Measurements from ENCODE around the gene TOM1L2.

TOM1L2 gene

GRCh38 chr17:17892731-17893130 lies 79.5 kb downstream of the TOM1L2 start:
- DNase-seq, result no peak

- DNase-seq, result peak; percentile 79
Observed at GRCh38 chr17:17892009-17892408, 80.2 kb downstream of the TOM1L2 start.

- peak; percentile 52 for DNase-seq
Observed at GRCh38 chr17:17890773-17891759, 81.1 kb downstream of the TOM1L2 start.

DNA sequence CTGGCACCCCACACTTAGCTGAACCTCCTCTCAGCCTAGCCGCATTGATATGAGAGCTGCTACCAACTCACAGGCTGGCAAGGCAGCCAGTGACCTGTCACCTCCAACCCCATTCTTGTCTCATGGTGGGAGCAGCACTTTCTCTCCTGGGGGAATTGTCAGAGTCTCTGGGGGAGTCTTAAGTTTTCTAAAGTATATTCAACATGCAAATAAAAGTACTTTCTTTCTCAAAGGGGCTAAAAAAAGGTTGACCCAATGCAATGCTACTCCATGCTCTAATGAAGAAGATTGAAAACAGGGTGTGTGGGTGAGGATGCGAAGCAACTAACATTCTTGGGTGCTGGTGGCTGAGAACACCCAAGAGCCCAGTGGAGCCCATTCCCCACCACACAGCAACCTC lies 82.3 kb downstream of the TOM1L2 start:
- no peak for DNase-seq

DNA sequence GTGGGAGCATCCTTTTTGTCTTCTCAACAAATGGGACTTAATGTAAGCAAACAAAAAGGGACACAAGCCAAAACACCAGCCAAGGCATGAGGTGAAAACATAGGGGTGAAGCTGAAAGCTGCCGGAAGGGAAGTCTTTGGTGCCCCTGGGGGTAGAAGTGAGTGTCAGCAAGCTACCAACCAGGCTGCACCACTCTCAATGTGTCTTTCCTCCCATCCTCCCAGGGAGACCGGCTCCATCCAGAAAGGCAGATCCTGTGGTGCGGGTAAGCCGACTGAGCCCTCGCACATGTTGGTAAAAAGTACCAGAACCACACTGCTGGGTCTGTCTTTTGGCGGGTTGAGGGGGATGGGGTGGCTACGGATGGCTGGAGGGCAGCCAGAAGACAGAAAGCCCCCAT lies 83.4 kb downstream of the TOM1L2 start:
- DNase-seq, result no peak

GRCh38 chr17:17888371-17888770 lies 83.8 kb downstream of the TOM1L2 start:
- DNase-seq, result no peak

- DNase-seq, result no peak
Observed at GRCh38 chr17:17887752-17888304, 84.4 kb downstream of the TOM1L2 start.

GRCh38 chr17:17886726-17887125 lies 85.5 kb downstream of the TOM1L2 start:
- no peak for DNase-seq

DNA sequence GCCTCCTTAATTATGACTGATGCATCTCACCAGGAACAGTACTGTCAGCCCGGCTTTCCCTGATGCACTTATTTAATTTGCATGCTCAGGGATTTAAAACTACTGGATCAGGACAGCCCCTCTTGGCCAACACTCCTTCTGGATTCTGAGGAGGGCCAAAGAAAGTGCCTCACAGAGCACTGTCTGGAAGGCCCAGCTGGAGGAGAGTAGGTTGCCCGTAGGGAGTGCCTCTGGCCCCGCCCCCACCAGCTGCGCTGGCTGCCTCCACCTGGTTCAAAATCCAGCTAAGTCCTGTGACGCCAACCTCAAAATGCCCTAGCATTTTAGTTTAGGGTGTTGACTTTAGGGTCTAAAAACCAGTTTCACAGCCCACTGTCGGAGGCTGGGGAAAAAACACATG lies 86.0 kb downstream of the TOM1L2 start:
- peak; percentile 32 for DNase-seq

- no peak for DNase-seq
Observed at GRCh38 chr17:17884391-17885357, 87.5 kb downstream of the TOM1L2 start.

DNA sequence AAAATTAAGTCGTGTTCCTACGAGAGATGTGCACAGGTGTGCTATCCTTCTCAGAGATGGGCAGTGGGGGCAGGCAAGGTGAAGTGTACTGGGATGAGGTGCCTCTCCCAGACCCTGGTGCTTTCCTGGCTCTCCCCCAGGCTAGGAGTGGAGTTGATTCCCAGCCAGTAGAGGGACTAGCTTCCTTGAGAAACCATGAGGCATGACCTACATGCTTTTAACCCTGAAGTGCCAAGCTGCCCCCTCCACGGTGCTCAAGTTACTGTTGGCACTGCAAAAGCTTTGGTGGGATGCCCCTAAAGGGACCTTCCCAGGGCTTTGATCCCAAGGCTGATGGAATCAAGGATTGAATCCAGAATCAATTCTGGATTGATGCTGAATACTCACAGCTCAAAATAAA lies 88.4 kb downstream of the TOM1L2 start:
- no peak for DNase-seq

DNA sequence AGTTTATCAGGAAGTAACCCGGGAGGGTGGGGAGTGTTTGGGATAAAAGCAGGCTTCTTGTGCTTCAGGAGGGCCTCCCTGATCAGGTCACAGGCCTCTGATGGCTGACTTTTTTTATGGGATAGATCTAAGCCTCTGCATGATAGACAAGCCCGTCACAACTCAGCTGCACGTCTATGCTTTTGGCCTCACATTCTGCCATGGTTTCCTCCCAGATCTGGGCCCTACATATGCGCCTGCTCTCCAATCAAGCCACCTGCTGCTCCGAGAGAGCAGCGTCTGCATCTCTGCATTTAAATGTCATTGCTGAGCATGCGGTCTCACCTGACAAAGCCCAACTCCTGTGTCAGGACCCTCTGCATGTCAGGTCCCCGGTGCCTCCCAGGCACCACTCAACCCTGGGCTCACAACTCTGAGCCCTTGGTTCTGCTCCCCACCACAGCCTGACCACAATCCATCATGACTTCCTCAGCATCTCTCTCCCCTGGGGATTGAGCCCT lies 90.1 kb downstream of the TOM1L2 start:
- DNase-seq, result no peak

- DNase-seq, result no peak
Observed at GRCh38 chr17:17880577-17881196, 91.5 kb downstream of the TOM1L2 start.

DNA sequence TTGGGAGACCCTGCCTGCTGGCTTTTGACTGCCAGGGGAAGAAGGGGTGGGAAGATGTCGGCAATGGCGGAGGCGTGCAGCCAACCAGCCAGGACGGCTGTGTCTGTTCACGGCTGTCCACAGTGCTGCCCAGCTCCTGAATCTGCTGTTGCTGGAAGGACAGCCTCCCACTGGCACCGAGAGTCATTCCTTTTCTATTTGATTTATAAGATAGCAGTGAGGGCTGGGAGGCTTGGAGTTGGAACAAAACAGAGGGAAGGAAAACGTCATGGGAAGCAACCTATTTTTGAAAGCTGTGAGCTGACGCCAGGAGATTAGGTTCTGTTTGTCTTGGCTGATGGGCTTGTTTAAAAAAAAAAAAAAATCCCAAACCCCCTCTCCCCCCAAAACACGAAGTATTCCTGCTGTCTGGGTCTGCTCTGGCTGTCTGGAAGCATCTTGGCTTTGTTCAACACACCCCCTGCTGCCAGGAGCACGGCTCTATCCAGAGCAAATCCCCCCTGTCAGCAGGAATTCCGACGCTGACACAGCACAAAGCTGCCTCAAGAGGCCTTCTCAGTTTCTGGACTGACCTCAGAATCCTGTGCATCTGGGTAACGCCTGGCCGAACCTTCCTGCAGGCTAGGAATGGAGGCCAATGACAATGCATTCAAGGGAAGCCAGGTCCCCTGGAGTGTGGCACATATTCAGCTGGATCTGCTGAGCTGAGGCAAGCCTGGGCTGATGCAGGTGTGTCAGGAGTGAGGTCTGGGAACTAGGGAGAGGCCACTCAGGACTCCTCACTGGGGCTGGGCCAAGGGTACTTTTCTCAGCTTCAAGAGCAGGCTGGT lies 94.5 kb downstream of the TOM1L2 start:
- DNase-seq, result peak; percentile 60

- DNase-seq, result no peak
Observed at GRCh38 chr17:17876959-17877528, 95.2 kb downstream of the TOM1L2 start.

GRCh38 chr17:17874478-17874877 lies 97.7 kb downstream of the TOM1L2 start:
- DNase-seq, result no peak

DNA sequence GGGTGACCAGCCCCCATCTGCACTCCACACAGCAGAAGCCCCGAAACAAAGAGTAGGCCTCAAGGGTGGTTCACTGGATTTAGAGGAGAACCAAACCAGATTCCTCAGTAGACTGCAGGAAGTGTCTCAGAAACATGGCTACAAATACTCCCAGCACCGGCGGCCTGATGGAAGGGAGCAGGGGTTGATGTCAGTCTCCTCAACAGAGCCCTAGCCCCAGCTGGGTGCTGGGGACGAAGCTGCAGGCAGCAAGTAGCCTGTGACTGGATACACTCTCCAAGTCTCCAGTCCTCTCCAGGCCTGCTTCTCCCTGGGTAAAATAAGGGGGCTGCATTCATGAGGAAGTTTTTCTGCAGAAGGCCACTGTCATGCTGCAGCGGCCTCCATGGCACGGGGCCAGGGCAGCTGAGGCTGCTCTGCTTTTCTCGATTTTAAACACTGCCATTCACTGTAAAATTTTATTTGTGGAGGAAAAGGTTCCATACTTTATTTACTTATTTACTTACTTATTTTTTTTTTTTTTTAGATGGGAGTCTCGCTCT lies 98.7 kb downstream of the TOM1L2 start:
- no peak for DNase-seq

DNA sequence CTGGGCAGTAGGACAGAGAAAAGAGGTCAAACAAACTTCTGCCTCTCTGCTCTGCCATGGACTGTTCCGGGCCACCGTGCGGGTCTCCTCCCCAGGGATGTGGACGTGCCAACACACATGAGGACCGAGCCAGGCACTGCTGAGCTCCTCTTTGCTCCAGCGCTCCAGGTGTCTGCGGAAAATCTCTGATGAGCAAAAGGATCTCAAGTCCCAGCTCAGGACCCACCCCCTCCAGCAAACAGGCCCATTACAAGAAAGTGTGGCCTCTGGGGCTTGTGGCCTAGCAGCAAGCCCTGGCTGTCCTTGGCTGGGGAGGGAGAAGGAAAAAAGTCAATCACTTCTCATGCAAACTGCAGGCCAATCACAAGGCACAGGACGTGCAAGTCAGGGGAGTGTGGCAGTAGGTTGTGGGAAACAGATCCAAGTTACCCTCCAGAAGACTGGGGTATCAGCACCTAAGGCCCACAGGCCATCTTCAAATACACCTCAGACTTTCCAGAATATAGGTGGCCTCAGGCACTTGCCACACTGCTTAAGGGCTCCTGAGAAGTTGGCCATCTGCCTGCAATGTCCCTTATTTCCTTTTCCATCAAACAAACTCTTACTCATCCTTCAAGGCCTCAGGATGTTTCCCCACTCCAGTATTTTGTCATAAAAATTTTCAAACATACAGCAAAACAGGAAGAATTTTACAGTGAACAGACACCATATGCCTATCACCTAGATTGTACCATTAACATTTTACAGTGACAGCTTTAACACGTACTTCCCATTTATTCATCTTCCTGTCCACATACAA lies 99.5 kb downstream of the TOM1L2 start:
- DNase-seq, result no peak

GRCh38 chr17:17871913-17872312 lies 100.3 kb downstream of the TOM1L2 start:
- DNase-seq, result no peak

DNA sequence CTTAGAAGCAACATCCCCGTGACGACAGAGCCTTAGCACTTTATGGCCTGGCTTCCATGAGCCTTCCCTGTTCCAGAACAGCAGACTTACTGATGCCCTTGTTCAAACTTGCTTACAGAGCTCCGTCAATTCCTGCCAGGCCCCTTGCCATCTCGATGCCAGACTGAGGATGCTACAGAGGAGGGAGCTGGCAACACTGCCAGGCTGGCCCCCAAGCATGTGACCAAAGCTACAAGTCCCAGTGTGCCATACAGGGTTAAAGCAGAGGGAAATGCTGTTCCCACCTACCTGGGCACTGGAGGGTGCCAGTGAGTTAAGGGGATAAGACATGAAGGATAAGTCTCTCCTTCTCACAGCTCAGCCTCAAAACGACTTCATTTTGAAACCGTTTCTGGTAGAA lies 102.0 kb downstream of the TOM1L2 start:
- DNase-seq, result no peak

Measured in NCI-H510A (cell line).